ENCODE results near the gene ARHGEF11. TPM values are rescaled to one million over a fixed set of nuclear protein-coding genes. Genes with fewer than 3 reads are reported as not detected.

The ARHGEF11 gene
- total RNA-seq, 1 experiment from 2014 or later: 41.1 TPM

- Histone ChIP-seq H2AFZ (ENCODE audit: low read length) (no peak overlapping the region), H3K79me2 (ENCODE audit: insufficient read depth, low read length) (no peaks in the 10 kb centered on the region), H3T11ph (ENCODE audit: low read length) (no peak overlapping the region), H2BK120ac (ENCODE audit: low read depth, low read length, poor library complexity, severe bottlenecking) (no peak overlapping the region), H3K9ac (ENCODE audit: extremely low read depth, insufficient read length, low read length) (no peak overlapping the region), H4K8ac (replicated peaks; ENCODE audit: insufficient read length, low read depth, low read length) (no peak overlapping the region), H3K9me3 (ENCODE audit: control insufficient read depth, low read depth, low read length) (no peaks in the 10 kb centered on the region), H3K4me1 (ENCODE audit: insufficient read depth, low read length) (no peaks in the 10 kb centered on the region), H3K18ac (ENCODE audit: insufficient read length, low read depth, low read length) (no peak overlapping the region), H2BK5ac (ENCODE audit: insufficient read length, low read length) (no peak overlapping the region), H3K4me2 (ENCODE audit: insufficient read depth, insufficient read length, low read length) (no peak overlapping the region), H2AK5ac (ENCODE audit: insufficient read length, low read length) (no peak overlapping the region), H3K23ac (ENCODE audit: insufficient read length, low read depth, low read length) (no peak overlapping the region), H3K14ac (ENCODE audit: insufficient read depth, low read length) (no peak overlapping the region), H4K91ac (ENCODE audit: insufficient read length, low read depth, low read length) (no peak overlapping the region), H4K5ac (ENCODE audit: insufficient read length, low read depth, low read length) (no peak overlapping the region), H3K27ac (ENCODE audit: insufficient read length, low read depth, low read length) (no peak overlapping the region), H3K56ac (ENCODE audit: insufficient read length, low read depth, low read length) (no peak overlapping the region), H2BK15ac (ENCODE audit: low read depth, low read length) (no peak overlapping the region), H3K4ac (ENCODE audit: low read depth, low read length) (no peak overlapping the region), H3K79me1 (ENCODE audit: insufficient read depth, low read depth, low read length, poor library complexity, severe bottlenecking) (no peaks in the 10 kb centered on the region), H4K20me1 (ENCODE audit: control insufficient read depth, insufficient read depth, insufficient read length) (no peaks in the 10 kb centered on the region), H2BK20ac (ENCODE audit: low read depth, low read length, poor library complexity, severe bottlenecking) (no peak overlapping the region), H3K23me2 (ENCODE audit: insufficient read length, low read depth, low read length, poor library complexity, severe bottlenecking) (no peaks in the 10 kb centered on the region), H3K27me3 (ENCODE audit: insufficient read depth, low read length) (no peaks in the 10 kb centered on the region), H2BK12ac (ENCODE audit: insufficient read length, low read depth, low read length) (no peak overlapping the region)
- no peaks in the 10 kb centered on the region for H3K27me3 Mint-ChIP-seq (ENCODE audit: low read depth)
- no peaks in the 10 kb centered on the region for H3K9me3 Mint-ChIP-seq
- peaks cover 12 to 85% (median 65%) of the 10 kb centered on the region in 3 experiments; a peak in 6 of 7 replicates for H3K36me3 Mint-ChIP-seq (ENCODE audit: insufficient read depth in 1 of 3, low read depth in 3 of 3)
- no peak for DNase-seq
- H3K27ac Mint-ChIP-seq: peak overlapping the region in 2 of 3 experiments; percentile 32 to 82; a peak in 4 of 7 replicates
- TF ChIP-seq CTCF (conservative IDR thresholded peaks at IDR 0.05): no peak
- H3K4me1 Mint-ChIP-seq: no peaks in the 10 kb centered on the region
- no CpG with 5 or more reads among the region's 2 CpGs for WGBS (ENCODE audit: extremely low coverage, insufficient read length, low lambda C conversion rate)
- no peak overlapping the region for H3K4me3 Mint-ChIP-seq
Observed at GRCh38 chr1:156964441-156964840, 81.1 kb downstream of the ARHGEF11 start.

Data from H9 (cell line).